ENCODE measurements around the gene CCDC138. TPM values are rescaled to one million over a fixed set of nuclear protein-coding genes. Genes with fewer than 3 reads are reported as not detected.

The CCDC138 gene
- polyA plus RNA-seq, 1 donor from 2014 or later = 19.0 TPM

DNA sequence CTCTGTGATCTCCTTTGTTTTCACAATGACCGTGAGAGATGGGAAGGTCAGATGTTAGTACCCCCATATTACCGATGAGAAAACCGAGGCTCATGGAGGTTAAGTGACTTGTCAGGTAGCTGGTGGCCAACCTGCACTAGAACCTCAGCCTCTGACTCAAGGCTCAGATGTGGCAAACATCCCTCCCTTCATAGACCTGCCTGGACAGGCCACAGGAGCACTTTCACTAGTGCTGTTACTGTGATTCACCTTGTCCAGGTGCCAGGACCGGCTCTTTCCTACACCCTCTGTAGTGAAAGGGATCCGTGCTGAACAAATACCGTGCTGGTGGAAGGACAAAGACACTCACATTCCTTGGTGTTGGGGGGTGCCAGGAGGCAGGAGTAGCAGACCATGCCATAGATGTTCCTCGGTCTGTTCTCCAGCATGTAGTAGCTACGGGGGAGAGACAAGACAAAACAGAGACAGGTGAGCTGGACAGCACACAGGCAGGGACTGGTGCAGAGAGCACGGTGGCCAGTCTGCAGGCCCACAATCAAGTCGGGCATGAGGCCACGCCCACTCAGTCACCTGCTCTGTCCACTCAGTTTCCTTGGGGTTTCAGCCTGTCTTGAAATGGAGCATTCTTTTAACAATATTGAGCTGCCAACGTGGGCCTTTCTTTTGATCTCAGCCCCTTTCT is 136.6 kb downstream of the CCDC138 start:
- no peak overlapping the region for H3K4me2 ChIP-seq (ENCODE audit: low read length)
- H2AFZ ChIP-seq (ENCODE audit: low read depth, low read length) = no peak overlapping the region
- H4K20me1 ChIP-seq (ENCODE audit: insufficient read depth) = no peaks in the 10 kb centered on the region
- no peak overlapping the region for H3K27ac ChIP-seq (ENCODE audit: low read length)
- H3K9me3 ChIP-seq (ENCODE audit: low read length) = no peaks in the 10 kb centered on the region
- H3K9ac ChIP-seq (ENCODE audit: low read length) = no peak overlapping the region
- no peaks in the 10 kb centered on the region for H3K9me2 ChIP-seq (ENCODE audit: insufficient read depth, low read length)
- no peak overlapping the region for H3K4me3 ChIP-seq (ENCODE audit: low read length)
- no peaks in the 10 kb centered on the region for H3K36me3 ChIP-seq (ENCODE audit: insufficient read depth, low read length)
- TF ChIP-seq, protein P1, sequence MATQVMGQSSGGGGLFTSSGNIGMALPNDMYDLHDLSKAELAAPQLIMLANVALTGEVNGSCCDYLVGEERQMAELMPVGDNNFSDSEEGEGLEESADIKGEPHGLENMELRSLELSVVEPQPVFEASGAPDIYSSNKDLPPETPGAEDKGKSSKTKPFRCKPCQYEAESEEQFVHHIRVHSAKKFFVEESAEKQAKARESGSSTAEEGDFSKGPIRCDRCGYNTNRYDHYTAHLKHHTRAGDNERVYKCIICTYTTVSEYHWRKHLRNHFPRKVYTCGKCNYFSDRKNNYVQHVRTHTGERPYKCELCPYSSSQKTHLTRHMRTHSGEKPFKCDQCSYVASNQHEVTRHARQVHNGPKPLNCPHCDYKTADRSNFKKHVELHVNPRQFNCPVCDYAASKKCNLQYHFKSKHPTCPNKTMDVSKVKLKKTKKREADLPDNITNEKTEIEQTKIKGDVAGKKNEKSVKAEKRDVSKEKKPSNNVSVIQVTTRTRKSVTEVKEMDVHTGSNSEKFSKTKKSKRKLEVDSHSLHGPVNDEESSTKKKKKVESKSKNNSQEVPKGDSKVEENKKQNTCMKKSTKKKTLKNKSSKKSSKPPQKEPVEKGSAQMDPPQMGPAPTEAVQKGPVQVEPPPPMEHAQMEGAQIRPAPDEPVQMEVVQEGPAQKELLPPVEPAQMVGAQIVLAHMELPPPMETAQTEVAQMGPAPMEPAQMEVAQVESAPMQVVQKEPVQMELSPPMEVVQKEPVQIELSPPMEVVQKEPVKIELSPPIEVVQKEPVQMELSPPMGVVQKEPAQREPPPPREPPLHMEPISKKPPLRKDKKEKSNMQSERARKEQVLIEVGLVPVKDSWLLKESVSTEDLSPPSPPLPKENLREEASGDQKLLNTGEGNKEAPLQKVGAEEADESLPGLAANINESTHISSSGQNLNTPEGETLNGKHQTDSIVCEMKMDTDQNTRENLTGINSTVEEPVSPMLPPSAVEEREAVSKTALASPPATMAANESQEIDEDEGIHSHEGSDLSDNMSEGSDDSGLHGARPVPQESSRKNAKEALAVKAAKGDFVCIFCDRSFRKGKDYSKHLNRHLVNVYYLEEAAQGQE (IDR thresholded peaks at IDR 0.05; ENCODE audit: borderline replicate concordance) = no peak
- TF ChIP-seq RAD21 (conservative IDR thresholded peaks at IDR 0.05) (no peak), TAF1 (IDR thresholded peaks at IDR 0.05; ENCODE audit: low read depth) (no peak), POLR2AphosphoS5 (IDR thresholded peaks at IDR 0.05) (no peak), SMC3 (conservative IDR thresholded peaks at IDR 0.05; ENCODE audit: poor library complexity) (no peak), EZH2 (IDR thresholded peaks at IDR 0.05; ENCODE audit: borderline replicate concordance, insufficient read depth, low read length, poor library complexity, severe bottlenecking) (no peak), MXI1 (conservative IDR thresholded peaks at IDR 0.05; ENCODE audit: poor library complexity, severe bottlenecking) (no peak), EP300 (conservative IDR thresholded peaks at IDR 0.05; ENCODE audit: poor library complexity, severe bottlenecking) (no peak)
- TF ChIP-seq, protein P2, sequence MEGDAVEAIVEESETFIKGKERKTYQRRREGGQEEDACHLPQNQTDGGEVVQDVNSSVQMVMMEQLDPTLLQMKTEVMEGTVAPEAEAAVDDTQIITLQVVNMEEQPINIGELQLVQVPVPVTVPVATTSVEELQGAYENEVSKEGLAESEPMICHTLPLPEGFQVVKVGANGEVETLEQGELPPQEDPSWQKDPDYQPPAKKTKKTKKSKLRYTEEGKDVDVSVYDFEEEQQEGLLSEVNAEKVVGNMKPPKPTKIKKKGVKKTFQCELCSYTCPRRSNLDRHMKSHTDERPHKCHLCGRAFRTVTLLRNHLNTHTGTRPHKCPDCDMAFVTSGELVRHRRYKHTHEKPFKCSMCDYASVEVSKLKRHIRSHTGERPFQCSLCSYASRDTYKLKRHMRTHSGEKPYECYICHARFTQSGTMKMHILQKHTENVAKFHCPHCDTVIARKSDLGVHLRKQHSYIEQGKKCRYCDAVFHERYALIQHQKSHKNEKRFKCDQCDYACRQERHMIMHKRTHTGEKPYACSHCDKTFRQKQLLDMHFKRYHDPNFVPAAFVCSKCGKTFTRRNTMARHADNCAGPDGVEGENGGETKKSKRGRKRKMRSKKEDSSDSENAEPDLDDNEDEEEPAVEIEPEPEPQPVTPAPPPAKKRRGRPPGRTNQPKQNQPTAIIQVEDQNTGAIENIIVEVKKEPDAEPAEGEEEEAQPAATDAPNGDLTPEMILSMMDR (IDR thresholded peaks at IDR 0.05; ENCODE audit: poor library complexity, severe bottlenecking) = no peak
- H3K27me3 ChIP-seq (ENCODE audit: insufficient read depth, low read depth, low read length) = no peaks in the 10 kb centered on the region
- no peaks in the 10 kb centered on the region for H3F3A ChIP-seq (ENCODE audit: insufficient read depth, low read length, poor library complexity, severe bottlenecking)
- no peaks in the 10 kb centered on the region for H3K79me2 ChIP-seq (replicated peaks; ENCODE audit: insufficient read depth, low read length)

DNA sequence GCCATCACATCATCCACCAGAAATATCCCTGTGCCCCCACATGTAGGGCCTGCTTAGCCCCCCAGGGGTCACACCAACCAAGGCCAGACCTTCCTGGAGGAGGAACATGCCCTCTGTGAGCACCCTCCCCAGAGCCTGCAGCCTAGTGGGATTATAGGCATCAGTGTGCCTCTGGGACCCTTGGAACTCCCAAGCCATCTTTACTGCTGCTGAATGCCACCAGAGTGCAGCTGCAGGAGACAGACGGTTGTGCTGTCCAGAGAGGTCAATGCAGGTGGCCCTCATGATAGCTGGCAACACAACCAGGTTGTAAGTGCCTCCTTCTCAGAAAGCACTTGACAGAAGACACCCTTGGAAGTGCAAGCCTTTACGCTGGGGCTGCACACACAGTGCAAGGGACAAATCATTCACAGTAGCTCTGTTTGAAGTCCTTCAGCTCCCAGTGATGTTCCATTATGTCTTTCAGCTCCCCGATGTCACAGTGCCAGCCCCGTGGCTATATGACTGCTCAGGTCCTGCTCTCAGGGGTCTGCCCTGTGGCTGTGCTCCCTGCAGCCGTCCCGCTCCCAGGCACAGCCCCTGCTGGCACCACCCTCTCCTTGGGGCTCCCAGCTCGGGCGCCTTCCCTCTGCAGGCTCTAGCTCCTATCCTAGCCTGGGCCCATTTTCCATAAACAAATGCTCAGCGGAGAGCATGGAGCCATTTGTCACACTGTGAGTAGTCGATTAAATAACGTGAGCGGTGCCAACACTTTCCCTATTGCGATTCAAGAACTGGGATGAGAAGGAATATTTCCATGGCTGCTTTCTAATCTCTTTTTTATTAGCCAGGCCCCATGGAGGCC is 137.4 kb downstream of the CCDC138 start:
- H3K4me3 ChIP-seq (ENCODE audit: low read length) = no peak overlapping the region
- H4K20me1 ChIP-seq (ENCODE audit: insufficient read depth) = no peaks in the 10 kb centered on the region
- no peak overlapping the region for H3K4me2 ChIP-seq (ENCODE audit: low read length)
- H3K9me2 ChIP-seq (ENCODE audit: insufficient read depth, low read length) = no peaks in the 10 kb centered on the region
- H3K9ac ChIP-seq (ENCODE audit: low read length) = no peak overlapping the region
- H3K9me3 ChIP-seq (ENCODE audit: low read length) = no peaks in the 10 kb centered on the region
- no peaks in the 10 kb centered on the region for H3K79me2 ChIP-seq (replicated peaks; ENCODE audit: insufficient read depth, low read length)
- H3K27me3 ChIP-seq (ENCODE audit: insufficient read depth, low read depth, low read length) = no peaks in the 10 kb centered on the region
- TF ChIP-seq RAD21 (conservative IDR thresholded peaks at IDR 0.05) = no peak
- TF ChIP-seq EP300 (conservative IDR thresholded peaks at IDR 0.05; ENCODE audit: poor library complexity, severe bottlenecking) = no peak
- TF ChIP-seq, protein P1 (IDR thresholded peaks at IDR 0.05; ENCODE audit: borderline replicate concordance) = no peak
- TF ChIP-seq EZH2 (IDR thresholded peaks at IDR 0.05; ENCODE audit: borderline replicate concordance, insufficient read depth, low read length, poor library complexity, severe bottlenecking) = no peak
- no peak for TF ChIP-seq TAF1 (IDR thresholded peaks at IDR 0.05; ENCODE audit: low read depth)
- TF ChIP-seq MXI1 (conservative IDR thresholded peaks at IDR 0.05; ENCODE audit: poor library complexity, severe bottlenecking) = no peak
- TF ChIP-seq, protein P2 (IDR thresholded peaks at IDR 0.05; ENCODE audit: poor library complexity, severe bottlenecking) = no peak
- TF ChIP-seq POLR2AphosphoS5 (IDR thresholded peaks at IDR 0.05) = no peak
- TF ChIP-seq SMC3 (conservative IDR thresholded peaks at IDR 0.05; ENCODE audit: poor library complexity) = no peak
- H3K36me3 ChIP-seq (ENCODE audit: insufficient read depth, low read length) = no peaks in the 10 kb centered on the region
- H3F3A ChIP-seq (ENCODE audit: insufficient read depth, low read length, poor library complexity, severe bottlenecking) = no peaks in the 10 kb centered on the region
- no peak overlapping the region for H3K27ac ChIP-seq (ENCODE audit: low read length)
- no peak overlapping the region for H2AFZ ChIP-seq (ENCODE audit: low read depth, low read length)
